HTERT RPE-1 (cell line): ENCODE data around the gene PNPO.
"Not testable (repeated sequence)": the region's sequence is repeated elsewhere in the genome, so short reads cannot be mapped to it uniquely, and the experiment has no call there.

Experiments used
- in situ Hi-C: fragments of 300-500 bp; cut with MboI; formaldehyde crosslinking; loops from 4 replicates; pipeline ENCODE4 v1.14.3; 2020; ENCODE audit warnings: low sequenced_read_pairs

PNPO gene

GRCh38 chr17:47917581-47917980 lies 23.8 kb upstream of the PNPO start:
- in situ Hi-C loops = no loop called here

- in situ Hi-C loops = no loop called here
These were observed 23.4 kb upstream of the PNPO start for GRCh38 chr17:47918006-47918405.

GRCh38 chr17:47918991-47919390 lies 22.4 kb upstream of the PNPO start:
- in situ Hi-C loops = no loop called here

- in situ Hi-C loops = not testable (repeated sequence)
These were observed 21.5 kb upstream of the PNPO start for GRCh38 chr17:47919889-47920288.

- in situ Hi-C loops = no loop called here
These were observed 16.3 kb upstream of the PNPO start for GRCh38 chr17:47924785-47925677.

- in situ Hi-C loops = no loop called here
These were observed 15.7 kb upstream of the PNPO start for GRCh38 chr17:47925678-47925988.

- in situ Hi-C loops = no loop called here
These were observed 13.5 kb upstream of the PNPO start for GRCh38 chr17:47927821-47928400.

- in situ Hi-C loops = no loop called here
These were observed 13.0 kb upstream of the PNPO start for GRCh38 chr17:47928415-47928814.

- in situ Hi-C loops = no loop called here
These were observed 12.0 kb upstream of the PNPO start for GRCh38 chr17:47929218-47930000.

GRCh38 chr17:47931848-47932247 lies 9.5 kb upstream of the PNPO start:
- in situ Hi-C loops = no loop called here

- in situ Hi-C loops = no loop called here
These were observed 6.5 kb upstream of the PNPO start for GRCh38 chr17:47934856-47935255.

- in situ Hi-C loops = not testable (repeated sequence)
These were observed 5.9 kb upstream of the PNPO start for GRCh38 chr17:47935468-47935867.

- in situ Hi-C loops = no loop called here
These were observed 5.4 kb upstream of the PNPO start for GRCh38 chr17:47935961-47936360.

GRCh38 chr17:47937941-47938340 lies 3.4 kb upstream of the PNPO start:
- in situ Hi-C loops = no loop called here

GRCh38 chr17:47942096-47942510 lies 732 bp downstream of the PNPO start:
- in situ Hi-C loops = no loop called here

GRCh38 chr17:47942568-47942967 lies 1.2 kb downstream of the PNPO start:
- in situ Hi-C loops = no loop called here

- in situ Hi-C loops = no loop called here
These were observed 3.7 kb downstream of the PNPO start for GRCh38 chr17:47945080-47945479.

GRCh38 chr17:47945529-47946508 lies 4.4 kb downstream of the PNPO start:
- in situ Hi-C loops = no loop called here

- in situ Hi-C loops = no loop called here
These were observed 5.1 kb downstream of the PNPO start for GRCh38 chr17:47946516-47946915.

- in situ Hi-C loops = no loop called here
These were observed 5.6 kb downstream of the PNPO start for GRCh38 chr17:47946929-47947397.
